A673 (cell line): ENCODE data around the gene LCLAT1. TPM values are rescaled to one million over a fixed set of nuclear protein-coding genes. Genes with fewer than 3 reads are reported as not detected.

ENCODE experiments used
- BruUV-seq: library from RNA; stranded (reverse); fragments of 400-500 nt; replicated peaks from 2 replicates; lab custom pipeline; 2021; lab: Mats Ljungman, UMichigan
- CTCF ChIA-PET: fragments of 300-600 bp; sonication (Branson Sonifier 250); formaldehyde crosslinking; loops from one replicate; lab custom pipeline; 2022; ENCODE audit warnings: antibody characterized with exemption; lab: Charles Lee
- POLR2A ChIA-PET: fragments of 300-600 bp; sonication (Branson Sonifier 250); formaldehyde crosslinking; loops from one replicate; lab custom pipeline; 2022; ENCODE audit warnings: antibody characterized with exemption; ENCODE audit not compliant: low non-redundant PET; lab: Charles Lee
- DNase-seq: peaks from one replicate; pipeline ENCODE4 v3.0.0-alpha.2; 2015; ENCODE audit warnings: low spot score
- H3K27ac ChIP-seq: fragments of 200-600 bp; sonication (generic); 2 replicates; pipeline ENCODE4 v1.5.1; 2016; ENCODE audit warnings: mixed run types, low read depth, mild to moderate bottlenecking, mixed read lengths, antibody characterized with exemption, low read length; ENCODE audit not compliant: poor library complexity, severe bottlenecking
- H3K27me3 ChIP-seq: fragments of 200-600 bp; sonication (generic); replicated peaks from 2 replicates; pipeline ENCODE4 v1.6.1; 2017; ENCODE audit warnings: mixed run types, low read depth, mild to moderate bottlenecking, mixed read lengths, antibody characterized with exemption, low read length; ENCODE audit not compliant: insufficient read depth, poor library complexity
- H3K36me3 ChIP-seq: fragments of 200-600 bp; sonication (generic); 2 replicates; pipeline ENCODE4 v1.6.1; 2016; ENCODE audit warnings: mixed run types, mild to moderate bottlenecking, mixed read lengths, antibody characterized with exemption, low read length; ENCODE audit not compliant: insufficient read depth, poor library complexity, severe bottlenecking
- H3K4me1 ChIP-seq: fragments of 200-600 bp; sonication (generic); 2 replicates; pipeline ENCODE4 v1.6.1; 2017; ENCODE audit warnings: mixed run types, mild to moderate bottlenecking, mixed read lengths, antibody characterized with exemption, low read length; ENCODE audit not compliant: insufficient read depth, poor library complexity, severe bottlenecking
- H3K4me3 ChIP-seq: fragments of 200-600 bp; sonication (generic); 2 replicates; pipeline ENCODE4 v1.5.1; 2016; ENCODE audit warnings: low read depth, mixed run types, mild to moderate bottlenecking, mixed read lengths, low read length; ENCODE audit not compliant: poor library complexity, severe bottlenecking
- H3K9me3 ChIP-seq: fragments of 200-600 bp; sonication (generic); 2 replicates; pipeline ENCODE4 v1.6.1; 2016; ENCODE audit warnings: mixed run types, low read depth, mild to moderate bottlenecking, mixed read lengths, antibody characterized with exemption, low read length; ENCODE audit not compliant: poor library complexity, severe bottlenecking
- CTCF ChIP-seq: fragments of 300-800, 200-600 bp; sonication (generic); conservative IDR thresholded peaks from 2 replicates; pipeline ENCODE4 v1.5.1; 2017; ENCODE audit warnings: low read depth, mild to moderate bottlenecking, antibody characterized with exemption, low read length, moderate library complexity, mixed read lengths
- EZH2 ChIP-seq: fragments of 200-600 bp; sonication (generic); IDR thresholded peaks from 2 replicates; pipeline ENCODE4 v1.6.1; 2017; ENCODE audit warnings: borderline replicate concordance, low read depth, mild to moderate bottlenecking, mixed read lengths, antibody characterized with exemption, low read length; ENCODE audit not compliant: poor library complexity, severe bottlenecking
- intact Hi-C: fragments of 100-400 bp; cut with micrococcal nuclease; formaldehyde crosslinking; loops from one replicate; pipeline ENCODE4 v1.10.0; 2022; ENCODE audit not compliant: unreplicated experiment
- total RNA-seq: library from RNA; stranded (reverse); gene quantifications from 2 replicates; pipeline ENCODE4 v1.2.3, GENCODE V29; 2021

LCLAT1 gene
- total RNA-seq, 1 experiment from 2014 or later: 35.3 TPM

- Histone ChIP-seq H3K27ac (no peak overlapping the region), H3K4me3 (no peak overlapping the region), H3K36me3 (peaks cover 9% of the 10 kb centered on the region), H3K27me3 (no peaks in the 10 kb centered on the region), H3K4me1 (no peaks in the 10 kb centered on the region), H3K9me3 (no peaks in the 10 kb centered on the region)
- TF ChIP-seq CTCF: no peak
- TF ChIP-seq EZH2: no peak
- DNase-seq: no peak
- CTCF ChIA-PET: no interaction called here
- POLR2A ChIA-PET: no interaction called here
- BruUV-seq: no TSS peak
- intact Hi-C loops: no loop called here
Measured at GRCh38 chr2:30530346-30530745, 83.3 kb downstream of the LCLAT1 start.

GRCh38 chr2:30541680-30542079 is 94.6 kb downstream of the LCLAT1 start:
- Histone ChIP-seq H3K27ac (no peak overlapping the region), H3K36me3 (no peaks in the 10 kb centered on the region), H3K4me1 (no peaks in the 10 kb centered on the region), H3K27me3 (no peaks in the 10 kb centered on the region), H3K4me3 (no peak overlapping the region), H3K9me3 (peaks cover 4% of the 10 kb centered on the region)
- intact Hi-C loops: no loop called here
- TF ChIP-seq CTCF (no peak), EZH2 (no peak)
- ChIA-PET CTCF (no interaction called here), POLR2A (no interaction called here)
- no TSS peak for BruUV-seq
- no peak for DNase-seq

- intact Hi-C loops: no loop called here
- no peak for DNase-seq
- Histone ChIP-seq H3K27ac (no peak overlapping the region), H3K36me3 (no peaks in the 10 kb centered on the region), H3K27me3 (no peaks in the 10 kb centered on the region), H3K4me1 (no peaks in the 10 kb centered on the region), H3K9me3 (peaks cover 4% of the 10 kb centered on the region), H3K4me3 (no peak overlapping the region)
- TF ChIP-seq EZH2: no peak
- no peak for TF ChIP-seq CTCF
- ChIA-PET POLR2A (no interaction called here), CTCF (no interaction called here)
- no TSS peak for BruUV-seq
Measured at GRCh38 chr2:30545875-30546274, 98.8 kb downstream of the LCLAT1 start.
